ENCODE results near the gene MYBBP1A.
A peak's percentile ranks its signal among the peaks of the same experiment; 100 is the strongest.

Gene MYBBP1A

GRCh38 chr17:4542726-4543191 lies 12.4 kb downstream of the MYBBP1A start:
- no peaks in the 10 kb centered on the region for H3K4me1 Mint-ChIP-seq
- no peaks in the 10 kb centered on the region for H3K9me3 Mint-ChIP-seq
- no peak for DNase-seq
- ATAC-seq: no peak
- H3K27me3 Mint-ChIP-seq: no peaks in the 10 kb centered on the region
- H3K4me3 Mint-ChIP-seq: no peak overlapping the region
- no peak overlapping the region for H3K27ac Mint-ChIP-seq
- peaks cover 10% of the 10 kb centered on the region for H3K36me3 Mint-ChIP-seq (ENCODE audit: low read depth)

- Mint-ChIP-seq H3K27ac (no peak overlapping the region), H3K9me3 (no peaks in the 10 kb centered on the region), H3K4me3 (no peak overlapping the region), H3K27me3 (no peaks in the 10 kb centered on the region), H3K4me1 (no peaks in the 10 kb centered on the region), H3K36me3 (ENCODE audit: low read depth) (peaks cover 12% of the 10 kb centered on the region)
- ATAC-seq (no peak), DNase-seq (no peak)
Measured at GRCh38 chr17:4542003-4542725, 13.0 kb downstream of the MYBBP1A start.

- no peaks in the 10 kb centered on the region for H3K9me3 Mint-ChIP-seq
- H3K36me3 Mint-ChIP-seq (ENCODE audit: low read depth): peaks cover 9% of the 10 kb centered on the region
- H3K27ac Mint-ChIP-seq: no peak overlapping the region
- no peaks in the 10 kb centered on the region for H3K27me3 Mint-ChIP-seq
- H3K4me1 Mint-ChIP-seq: no peaks in the 10 kb centered on the region
- ATAC-seq (no peak), DNase-seq (no peak)
- no peak overlapping the region for H3K4me3 Mint-ChIP-seq
Measured at GRCh38 chr17:4541328-4542002, 13.7 kb downstream of the MYBBP1A start.

GRCh38 chr17:4540687-4541327 lies 14.4 kb downstream of the MYBBP1A start:
- no peak for ATAC-seq
- Mint-ChIP-seq H3K36me3 (ENCODE audit: low read depth) (peaks cover 8% of the 10 kb centered on the region), H3K9me3 (no peaks in the 10 kb centered on the region), H3K27me3 (no peaks in the 10 kb centered on the region), H3K4me1 (no peaks in the 10 kb centered on the region), H3K4me3 (no peak overlapping the region), H3K27ac (no peak overlapping the region)
- DNase-seq: no peak

- H3K27me3 Mint-ChIP-seq: no peaks in the 10 kb centered on the region
- peaks cover 8% of the 10 kb centered on the region for H3K36me3 Mint-ChIP-seq (ENCODE audit: low read depth)
- H3K4me3 Mint-ChIP-seq: no peak overlapping the region
- ATAC-seq (no peak), DNase-seq (no peak)
- no peaks in the 10 kb centered on the region for H3K4me1 Mint-ChIP-seq
- no peaks in the 10 kb centered on the region for H3K9me3 Mint-ChIP-seq
- no peak overlapping the region for H3K27ac Mint-ChIP-seq
Measured at GRCh38 chr17:4540224-4540651, 14.9 kb downstream of the MYBBP1A start.

GRCh38 chr17:4539576-4540223 lies 15.5 kb downstream of the MYBBP1A start:
- Mint-ChIP-seq H3K27ac (no peak overlapping the region), H3K4me1 (no peaks in the 10 kb centered on the region), H3K27me3 (no peaks in the 10 kb centered on the region), H3K36me3 (ENCODE audit: low read depth) (peaks cover 8% of the 10 kb centered on the region), H3K4me3 (no peak overlapping the region), H3K9me3 (no peaks in the 10 kb centered on the region)
- ATAC-seq (no peak), DNase-seq (no peak)

- H3K27ac Mint-ChIP-seq: no peak overlapping the region
- no peak overlapping the region for H3K4me3 Mint-ChIP-seq
- DNase-seq: no peak
- no peaks in the 10 kb centered on the region for H3K9me3 Mint-ChIP-seq
- peaks cover 7% of the 10 kb centered on the region for H3K36me3 Mint-ChIP-seq (ENCODE audit: low read depth)
- H3K4me1 Mint-ChIP-seq: peaks cover 2% of the 10 kb centered on the region
- no peak for ATAC-seq
- H3K27me3 Mint-ChIP-seq: no peaks in the 10 kb centered on the region
Measured at GRCh38 chr17:4539025-4539424, 16.2 kb downstream of the MYBBP1A start.

- ATAC-seq: no peak
- Mint-ChIP-seq H3K27me3 (no peaks in the 10 kb centered on the region), H3K27ac (no peak overlapping the region), H3K4me3 (no peak overlapping the region), H3K4me1 (peaks cover 5% of the 10 kb centered on the region), H3K36me3 (ENCODE audit: low read depth) (peaks cover 5% of the 10 kb centered on the region), H3K9me3 (no peaks in the 10 kb centered on the region)
- no peak for DNase-seq
Measured at GRCh38 chr17:4538236-4539002, 16.8 kb downstream of the MYBBP1A start.

GRCh38 chr17:4537451-4538235 lies 17.5 kb downstream of the MYBBP1A start:
- ATAC-seq: no peak
- Mint-ChIP-seq H3K9me3 (no peaks in the 10 kb centered on the region), H3K4me3 (no peak overlapping the region), H3K36me3 (ENCODE audit: low read depth) (peaks cover 5% of the 10 kb centered on the region), H3K27ac (no peak overlapping the region), H3K4me1 (peaks cover 6% of the 10 kb centered on the region), H3K27me3 (no peaks in the 10 kb centered on the region)
- no peak for DNase-seq

- Mint-ChIP-seq H3K36me3 (ENCODE audit: low read depth) (peaks cover 2% of the 10 kb centered on the region), H3K27me3 (peaks cover 3% of the 10 kb centered on the region), H3K4me3 (no peak overlapping the region), H3K4me1 (peaks cover 6% of the 10 kb centered on the region), H3K27ac (no peak overlapping the region), H3K9me3 (no peaks in the 10 kb centered on the region)
- ATAC-seq (no peak), DNase-seq (no peak)
Measured at GRCh38 chr17:4536742-4537411, 18.3 kb downstream of the MYBBP1A start.

GRCh38 chr17:4536259-4536741 lies 18.9 kb downstream of the MYBBP1A start:
- Mint-ChIP-seq H3K4me3 (no peak overlapping the region), H3K9me3 (no peaks in the 10 kb centered on the region), H3K4me1 (peaks cover 6% of the 10 kb centered on the region), H3K27me3 (peaks cover 4% of the 10 kb centered on the region), H3K36me3 (ENCODE audit: low read depth) (peaks cover 2% of the 10 kb centered on the region), H3K27ac (no peak overlapping the region)
- ATAC-seq (no peak), DNase-seq (no peak)

GRCh38 chr17:4535667-4536258 lies 19.4 kb downstream of the MYBBP1A start:
- Mint-ChIP-seq H3K27me3 (peaks cover 4% of the 10 kb centered on the region), H3K4me3 (no peak overlapping the region), H3K9me3 (no peaks in the 10 kb centered on the region), H3K36me3 (ENCODE audit: low read depth) (peaks cover 2% of the 10 kb centered on the region), H3K4me1 (peaks cover 6% of the 10 kb centered on the region), H3K27ac (peak overlapping the region; percentile 52)
- DNase-seq (no peak), ATAC-seq (no peak)

Measured in activated naive CD8-positive, alpha-beta T cell treated with anti-CD3 and anti-CD28 coated beads, Interleukin-2, amount 50 U/mL, for 24 hours (primary cell).